ENCODE data around the gene ADGRA3.

GRCh38 chr4:22348410-22348809 is 167.5 kb downstream of the ADGRA3 start:
- no peak for TF ChIP-seq POLR2A (IDR thresholded peaks at IDR 0.05)
- no peak for TF ChIP-seq CTCF (IDR thresholded peaks at IDR 0.05)
- TF ChIP-seq POLR2AphosphoS5 (IDR thresholded peaks at IDR 0.05), result no peak
